ENCODE measurements around the gene PAFAH2. TPM values are rescaled to one million over a fixed set of nuclear protein-coding genes. Genes with fewer than 3 reads are reported as not detected.

Gene PAFAH2
- total RNA-seq, 1 experiment from 2014 or later = 12.4 TPM

- no peak overlapping the region for H2BK120ac ChIP-seq (ENCODE audit: low read depth, low read length, poor library complexity, severe bottlenecking)
- no peak overlapping the region for H4K8ac ChIP-seq (replicated peaks; ENCODE audit: insufficient read length, low read depth, low read length)
- Mint-ChIP-seq H3K27ac (no peak overlapping the region; a peak in 1 of 7 replicates), H3K27me3 (ENCODE audit: low read depth) (peaks cover 17% of the 10 kb centered on the region), H3K4me1 (peaks cover 0 to 12% of the 10 kb centered on the region in 2 experiments; a peak in 2 of 4 replicates), H3K9me3 (no peaks in the 10 kb centered on the region), H3K4me3 (no peak overlapping the region; a peak in 1 of 5 replicates), H3K36me3 (ENCODE audit: insufficient read depth in 1 of 3, low read depth in 3 of 3) (no peaks in the 10 kb centered on the region)
- H3K9ac ChIP-seq (ENCODE audit: extremely low read depth, insufficient read length, low read length) = no peak overlapping the region
- H3K9me3 ChIP-seq (ENCODE audit: control insufficient read depth, low read depth, low read length) = no peaks in the 10 kb centered on the region
- no peak overlapping the region for H3K4ac ChIP-seq (ENCODE audit: low read depth, low read length)
- WGBS (ENCODE audit: extremely low coverage, insufficient read length, low lambda C conversion rate) = no CpG with 5 or more reads among the region's 3 CpGs
- H3T11ph ChIP-seq (ENCODE audit: low read length) = no peak overlapping the region
- H3K14ac ChIP-seq (ENCODE audit: insufficient read depth, low read length) = no peak overlapping the region; the same call in 1 of the 2 replicates
- H3K18ac ChIP-seq (ENCODE audit: insufficient read length, low read depth, low read length) = no peak overlapping the region
- H3K56ac ChIP-seq (ENCODE audit: insufficient read length, low read depth, low read length) = no peak overlapping the region
- H4K5ac ChIP-seq (ENCODE audit: insufficient read length, low read depth, low read length) = no peak overlapping the region
- no peak for DNase-seq
- no peak overlapping the region for H4K91ac ChIP-seq (ENCODE audit: insufficient read length, low read depth, low read length)
- no peaks in the 10 kb centered on the region for H4K20me1 ChIP-seq (ENCODE audit: control insufficient read depth, insufficient read depth, insufficient read length)
- H3K79me1 ChIP-seq (ENCODE audit: insufficient read depth, low read depth, low read length, poor library complexity, severe bottlenecking) = no peaks in the 10 kb centered on the region
- no peak overlapping the region for H2BK20ac ChIP-seq (ENCODE audit: low read depth, low read length, poor library complexity, severe bottlenecking)
- no peak for TF ChIP-seq CTCF (conservative IDR thresholded peaks at IDR 0.05)
- no peak overlapping the region for H2AK5ac ChIP-seq (ENCODE audit: insufficient read length, low read length)
- no peak overlapping the region for H3K23ac ChIP-seq (ENCODE audit: insufficient read length, low read depth, low read length)
- no peak overlapping the region for H2BK15ac ChIP-seq (ENCODE audit: low read depth, low read length)
- no peaks in the 10 kb centered on the region for H3K27me3 ChIP-seq (ENCODE audit: insufficient read depth, low read length)
- no peak overlapping the region for H2BK5ac ChIP-seq (ENCODE audit: insufficient read length, low read length)
- no peak overlapping the region for H3K4me2 ChIP-seq (ENCODE audit: insufficient read depth, insufficient read length, low read length)
- H3K79me2 ChIP-seq (ENCODE audit: insufficient read depth, low read length) = no peaks in the 10 kb centered on the region
- H3K23me2 ChIP-seq (ENCODE audit: insufficient read length, low read depth, low read length, poor library complexity, severe bottlenecking) = no peaks in the 10 kb centered on the region
- H2BK12ac ChIP-seq (ENCODE audit: insufficient read length, low read depth, low read length) = no peak overlapping the region
- no peak overlapping the region for H2AFZ ChIP-seq (ENCODE audit: low read length)
- no peaks in the 10 kb centered on the region for H3K4me1 ChIP-seq (ENCODE audit: insufficient read depth, low read length)
- no peak overlapping the region for H3K27ac ChIP-seq (ENCODE audit: insufficient read length, low read depth, low read length)
These were observed 30.0 kb upstream of the PAFAH2 start for GRCh38 chr1:26027716-26028489.

All from H9 (cell line).